Measurements from ENCODE around the gene STK33. TPM values are rescaled to one million over a fixed set of nuclear protein-coding genes. Genes with fewer than 3 reads are reported as not detected.

STK33 gene
- polyA plus RNA-seq, 1 of the 3 experiments (the other 2 are of a cell fraction) = 12.3 TPM

DNA sequence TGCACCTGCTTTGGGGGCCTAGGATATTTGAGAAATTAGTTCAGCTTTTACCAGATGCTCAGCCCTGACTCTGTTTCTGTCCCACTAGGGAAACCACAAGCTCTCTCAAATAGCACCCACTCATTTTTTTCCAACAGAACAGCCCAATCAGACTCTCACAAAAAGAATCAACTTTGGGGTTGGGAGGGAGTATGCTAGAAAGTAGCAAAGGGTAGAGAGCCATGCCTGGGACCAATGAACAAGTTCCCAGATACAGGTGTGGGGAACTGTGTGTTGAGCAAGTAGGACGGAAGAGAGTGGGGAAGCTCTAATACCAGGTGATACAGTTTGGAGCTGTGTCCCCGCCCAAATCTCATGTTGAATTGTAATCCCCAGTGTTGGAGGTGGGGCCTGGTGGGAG lies 47.3 kb upstream of the STK33 start:
- Histone ChIP-seq H2AFZ (ENCODE audit: low read depth) (no peak overlapping the region), H3K4me1 (ENCODE audit: control insufficient read depth in 1 of 2, insufficient read depth in 2 of 2, low read depth in 1 of 2, low read length in 1 of 2) (no peaks in the 10 kb centered on the region; a peak in 1 of 4 replicates), H3F3A (replicated peaks; ENCODE audit: insufficient read depth) (no peaks in the 10 kb centered on the region), H3K9me3 (no peaks in the 10 kb centered on the region), H4K20me1 (ENCODE audit: insufficient read depth) (no peaks in the 10 kb centered on the region), H3K79me2 (ENCODE audit: insufficient read depth) (no peaks in the 10 kb centered on the region), H3K9ac (no peak overlapping the region), H3K4me3 (ENCODE audit: low read depth in 2 of 2, low read length in 1 of 2) (no peak overlapping the region), H3K36me3 (replicated peaks in 1 of 2; ENCODE audit: control insufficient read depth in 1 of 2, insufficient read depth in 2 of 2, low read length in 1 of 2) (peaks cover 9 to 44% of the 10 kb centered on the region in 2 experiments), H3K9me2 (no peaks in the 10 kb centered on the region), H3K4me2 (no peak overlapping the region), H3K27me3 (ENCODE audit: insufficient read depth) (no peaks in the 10 kb centered on the region), H3K27ac (ENCODE audit: low read depth in 2 of 2, low read length in 1 of 2) (no peak overlapping the region)
- ChIA-PET POLR2A (no interaction called here), CTCF (no interaction called here)
- TF ChIP-seq RCOR1 (IDR thresholded peaks at IDR 0.05; ENCODE audit: low read length) = no peak
- TF ChIP-seq NFIC (IDR thresholded peaks at IDR 0.05; ENCODE audit: borderline replicate concordance) = no peak
- no peak for TF ChIP-seq JUND (IDR thresholded peaks at IDR 0.05)
- no peak for TF ChIP-seq NRF1 (IDR thresholded peaks at IDR 0.05; ENCODE audit: low read depth, low read length)
- TF ChIP-seq FOXM1 (IDR thresholded peaks at IDR 0.05; ENCODE audit: low read depth) = no peak
- TF ChIP-seq REST (IDR thresholded peaks at IDR 0.05; ENCODE audit: low read depth, low read length) = no peak
- no peak for TF ChIP-seq FOXJ3 (CRISPR knock-in tag; IDR thresholded peaks at IDR 0.05)
- TF ChIP-seq TAF1 (IDR thresholded peaks at IDR 0.05; ENCODE audit: borderline replicate concordance, low read depth, low read length) = no peak
- no peak for TF ChIP-seq TCF12 (IDR thresholded peaks at IDR 0.05)
- TF ChIP-seq RAD21 (IDR thresholded peaks at IDR 0.05; ENCODE audit: low read length) = no peak
- no peak for TF ChIP-seq SIN3A (IDR thresholded peaks at IDR 0.05; ENCODE audit: borderline replicate concordance, low read depth, low read length)
- no peak for TF ChIP-seq RFX5 (IDR thresholded peaks at IDR 0.05; ENCODE audit: low read length)
- WGBS (ENCODE audit: low lambda C conversion rate) = 100% methylated on average over 2 of the region's 2 CpGs
- no peak for DNase-seq

DNA sequence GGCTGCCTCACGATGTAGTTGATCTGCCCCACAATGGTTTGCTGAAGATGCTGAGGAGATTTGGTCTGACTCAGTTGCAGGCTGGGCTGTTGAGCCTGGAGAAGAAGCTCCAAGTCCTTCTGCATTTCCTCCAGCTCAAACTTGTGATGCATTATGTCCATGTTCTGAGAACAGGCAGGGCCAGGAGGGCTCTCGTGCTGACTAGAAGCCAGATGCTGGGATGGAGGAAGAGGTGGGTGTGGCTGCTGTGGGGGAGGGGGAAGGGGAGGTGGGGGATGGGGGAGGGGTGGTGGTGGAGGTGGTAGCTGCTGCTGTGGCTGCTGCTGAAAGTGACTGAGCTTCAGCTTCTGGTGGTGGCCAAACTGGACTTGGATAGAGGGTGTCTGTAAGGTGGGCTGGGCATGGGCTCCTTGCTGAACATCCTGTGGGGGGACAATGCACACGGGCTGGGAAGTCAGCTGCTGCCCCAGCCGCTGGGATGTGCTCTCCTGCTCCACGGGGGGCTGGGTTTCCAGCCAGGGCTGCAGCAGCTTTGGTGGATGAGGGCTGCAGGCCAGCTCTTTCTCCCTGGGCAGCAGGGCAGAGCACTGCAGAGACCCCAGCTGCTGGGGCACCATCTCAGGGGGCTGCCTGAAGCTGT lies 46.4 kb upstream of the STK33 start:
- CTCF ChIA-PET = interaction anchor here (1.1 kb wide), 1 partner anchor 8 kb away, joined by 3 read pairs; no protein-coding TSS in a partner anchor
- Histone ChIP-seq H3K4me3 (ENCODE audit: low read depth in 2 of 2, low read length in 1 of 2) (no peak overlapping the region), H3K4me1 (ENCODE audit: control insufficient read depth in 1 of 2, insufficient read depth in 2 of 2, low read depth in 1 of 2, low read length in 1 of 2) (no peaks in the 10 kb centered on the region; a peak in 1 of 4 replicates), H3K9me3 (no peaks in the 10 kb centered on the region), H3K4me2 (no peak overlapping the region), H2AFZ (ENCODE audit: low read depth) (no peak overlapping the region), H3K27ac (ENCODE audit: low read depth in 2 of 2, low read length in 1 of 2) (no peak overlapping the region), H4K20me1 (ENCODE audit: insufficient read depth) (no peaks in the 10 kb centered on the region), H3K79me2 (ENCODE audit: insufficient read depth) (no peaks in the 10 kb centered on the region), H3K9me2 (no peaks in the 10 kb centered on the region), H3K36me3 (replicated peaks in 1 of 2; ENCODE audit: control insufficient read depth in 1 of 2, insufficient read depth in 2 of 2, low read length in 1 of 2) (peaks cover 14 to 38% of the 10 kb centered on the region in 2 experiments), H3F3A (replicated peaks; ENCODE audit: insufficient read depth) (no peaks in the 10 kb centered on the region), H3K27me3 (ENCODE audit: insufficient read depth) (no peaks in the 10 kb centered on the region), H3K9ac (no peak overlapping the region)
- POLR2A ChIA-PET = no interaction called here
- DNase-seq = no peak
- 90% methylated on average over 2 of the region's 5 CpGs for WGBS (ENCODE audit: low lambda C conversion rate)
- TF ChIP-seq USF2 (IDR thresholded peaks at IDR 0.05; ENCODE audit: borderline replicate concordance, low read depth, low read length) = no peak
- TF ChIP-seq TEAD4 (IDR thresholded peaks at IDR 0.05; ENCODE audit: borderline replicate concordance, insufficient read depth) = no peak
- no peak for TF ChIP-seq NFIC (IDR thresholded peaks at IDR 0.05; ENCODE audit: borderline replicate concordance)
- no peak for TF ChIP-seq FOXJ3 (CRISPR knock-in tag; IDR thresholded peaks at IDR 0.05)
- no peak for TF ChIP-seq CHD2 (IDR thresholded peaks at IDR 0.05; ENCODE audit: low read length, partially characterized antibody)
- no peak for TF ChIP-seq REST (IDR thresholded peaks at IDR 0.05; ENCODE audit: low read depth, low read length)
- TF ChIP-seq MAX (IDR thresholded peaks at IDR 0.05; ENCODE audit: low read depth) = no peak
- no peak for TF ChIP-seq YY1 (IDR thresholded peaks at IDR 0.05; ENCODE audit: low read depth)
- no peak for TF ChIP-seq RCOR1 (IDR thresholded peaks at IDR 0.05; ENCODE audit: low read length)
- TF ChIP-seq POLR2AphosphoS5 (IDR thresholded peaks at IDR 0.05; ENCODE audit: low read depth, low read length) = no peak
- TF ChIP-seq GATA2 (CRISPR knock-in tag; IDR thresholded peaks at IDR 0.05) = no peak
- no peak for TF ChIP-seq RAD21 (IDR thresholded peaks at IDR 0.05; ENCODE audit: low read length)
- no peak for TF ChIP-seq GABPA (IDR thresholded peaks at IDR 0.05; ENCODE audit: low read depth)
